ENCODE measurements around the gene ST3GAL6.

ST3GAL6 gene

DNA sequence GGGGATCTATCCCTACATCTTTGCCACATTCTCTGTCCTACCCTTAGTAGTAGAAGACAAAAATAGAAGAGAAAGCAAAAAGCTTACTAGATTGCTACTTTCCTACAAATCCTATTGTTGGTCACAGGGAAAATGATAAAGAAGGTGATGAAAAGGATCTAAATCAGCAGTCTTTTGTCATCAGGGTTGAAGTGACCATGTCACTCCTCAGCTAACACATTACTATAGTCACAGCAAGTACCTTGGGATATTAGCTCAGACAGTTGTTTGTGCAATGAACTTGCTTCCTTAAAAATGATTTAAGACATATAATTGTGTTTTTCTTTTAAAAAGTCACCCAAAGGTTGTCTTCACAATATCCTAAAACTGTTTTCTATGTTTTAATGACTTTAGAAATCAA, 6.3 kb downstream of the ST3GAL6 start:
- Histone ChIP-seq H3K36me3 (ENCODE audit: insufficient read depth) (no peaks in the 10 kb centered on the region), H3K79me2 (ENCODE audit: insufficient read depth, low read depth) (peaks cover 78% of the 10 kb centered on the region), H3K4me3 (IDR thresholded peaks at IDR 0.05; ENCODE audit: insufficient read depth, low read depth, low read length) (no peak overlapping the region), H3K27ac (peak overlapping the region; percentile 91), H4K20me1 (ENCODE audit: insufficient read depth) (no peaks in the 10 kb centered on the region), H3K4me2 (peak overlapping the region; percentile 74), H2AFZ (ENCODE audit: low read depth) (no peak overlapping the region), H3K27me3 (ENCODE audit: insufficient read depth, low read depth) (no peaks in the 10 kb centered on the region), H3K4me1 (ENCODE audit: low read depth, poor library complexity, severe bottlenecking) (peaks cover 100% of the 10 kb centered on the region), H3K9ac (peak overlapping the region; percentile 51; the same call in 1 of the 2 replicates)
- no peak for TF ChIP-seq CTCF (conservative IDR thresholded peaks at IDR 0.05; ENCODE audit: low read depth, low read length)

GRCh38 chr3:98770261-98771039, 7.3 kb downstream of the ST3GAL6 start:
- H3K79me2 ChIP-seq (ENCODE audit: insufficient read depth, low read depth), result peaks cover 75% of the 10 kb centered on the region
- H3K4me1 ChIP-seq (ENCODE audit: low read depth, poor library complexity, severe bottlenecking), result peaks cover 100% of the 10 kb centered on the region
- H2AFZ ChIP-seq (ENCODE audit: low read depth), result no peak overlapping the region
- H3K36me3 ChIP-seq (ENCODE audit: insufficient read depth), result no peaks in the 10 kb centered on the region
- no peaks in the 10 kb centered on the region for H4K20me1 ChIP-seq (ENCODE audit: insufficient read depth)
- H3K27ac ChIP-seq, result peak overlapping the region; percentile 91
- no peaks in the 10 kb centered on the region for H3K27me3 ChIP-seq (ENCODE audit: insufficient read depth, low read depth)
- H3K9ac ChIP-seq, result peak overlapping the region; percentile 51
- H3K4me3 ChIP-seq (IDR thresholded peaks at IDR 0.05; ENCODE audit: insufficient read depth, low read depth, low read length), result peak overlapping the region; percentile 20
- TF ChIP-seq CTCF (conservative IDR thresholded peaks at IDR 0.05; ENCODE audit: low read depth, low read length), result no peak
- H3K4me2 ChIP-seq, result peak overlapping the region; percentile 74

GRCh38 chr3:98772022-98772421, 8.9 kb downstream of the ST3GAL6 start:
- no peak overlapping the region for H2AFZ ChIP-seq (ENCODE audit: low read depth)
- no peaks in the 10 kb centered on the region for H3K36me3 ChIP-seq (ENCODE audit: insufficient read depth)
- no peak for TF ChIP-seq CTCF (conservative IDR thresholded peaks at IDR 0.05; ENCODE audit: low read depth, low read length)
- H3K27ac ChIP-seq, result peak overlapping the region; percentile 91
- peaks cover 97% of the 10 kb centered on the region for H3K4me1 ChIP-seq (ENCODE audit: low read depth, poor library complexity, severe bottlenecking)
- peak overlapping the region; percentile 51; the same call in 1 of the 2 replicates for H3K9ac ChIP-seq
- H4K20me1 ChIP-seq (ENCODE audit: insufficient read depth), result no peaks in the 10 kb centered on the region
- H3K4me3 ChIP-seq (IDR thresholded peaks at IDR 0.05; ENCODE audit: insufficient read depth, low read depth, low read length), result no peak overlapping the region
- no peaks in the 10 kb centered on the region for H3K27me3 ChIP-seq (ENCODE audit: insufficient read depth, low read depth)
- peak overlapping the region; percentile 74 for H3K4me2 ChIP-seq
- H3K79me2 ChIP-seq (ENCODE audit: insufficient read depth, low read depth), result peaks cover 60% of the 10 kb centered on the region

DNA sequence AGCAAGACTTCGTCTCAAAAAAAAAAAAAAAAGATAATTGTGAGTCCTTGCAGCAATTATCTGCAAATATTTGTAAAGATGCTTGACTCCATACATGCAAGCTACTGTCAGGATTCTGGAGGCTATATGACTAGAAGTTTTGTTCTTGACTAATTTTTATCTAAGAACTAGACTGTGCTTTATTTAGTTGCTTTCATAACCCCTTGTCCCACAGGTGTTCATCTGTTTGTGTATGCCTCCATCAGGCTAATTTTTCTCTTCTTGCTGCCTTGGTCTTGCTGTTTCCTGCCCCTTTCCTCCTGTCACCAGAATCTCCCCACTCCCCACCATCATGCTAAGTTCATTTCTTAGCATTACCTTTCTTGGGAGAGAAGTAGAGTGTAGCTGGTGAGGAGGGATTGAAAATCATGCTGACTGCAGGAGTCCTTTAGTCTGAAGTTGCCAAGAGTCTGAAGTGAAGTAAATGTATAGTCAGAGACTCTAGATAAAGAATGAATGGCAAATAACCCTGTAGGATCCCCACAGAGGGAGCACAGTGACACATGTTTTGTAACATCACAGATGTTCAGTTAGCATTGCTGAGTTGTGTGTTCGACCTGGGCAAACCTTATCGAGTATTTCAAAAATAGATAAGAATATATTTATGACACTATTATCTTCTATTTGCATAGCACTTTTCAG, 12.5 kb downstream of the ST3GAL6 start:
- no peaks in the 10 kb centered on the region for H3K36me3 ChIP-seq (ENCODE audit: insufficient read depth)

More for the DNA sequence above, 12.5 kb downstream of the ST3GAL6 start:
- Histone ChIP-seq H2AFZ (ENCODE audit: low read depth) (no peak overlapping the region), H3K79me2 (ENCODE audit: insufficient read depth, low read depth) (peaks cover 34% of the 10 kb centered on the region), H3K4me3 (IDR thresholded peaks at IDR 0.05; ENCODE audit: insufficient read depth, low read depth, low read length) (no peak overlapping the region), H3K9ac (no peak overlapping the region), H3K27me3 (ENCODE audit: insufficient read depth, low read depth) (no peaks in the 10 kb centered on the region), H3K27ac (peak overlapping the region; percentile 5; the same call in 1 of the 2 replicates), H3K4me1 (ENCODE audit: low read depth, poor library complexity, severe bottlenecking) (peaks cover 70% of the 10 kb centered on the region), H3K4me2 (peak overlapping the region; percentile 74; the same call in 1 of the 2 replicates), H4K20me1 (ENCODE audit: insufficient read depth) (no peaks in the 10 kb centered on the region)
- no peak for TF ChIP-seq CTCF (conservative IDR thresholded peaks at IDR 0.05; ENCODE audit: low read depth, low read length)
